Left cardiac atrium (tissue), 4 donors: ENCODE measurements around the gene ACVRL1. TPM values are rescaled to one million over a fixed set of nuclear protein-coding genes. Genes with fewer than 3 reads are reported as not detected.
"Not testable (repeated sequence)": the region's sequence is repeated elsewhere in the genome, so short reads cannot be mapped to it uniquely, and the experiment has no call there.

Experiments
- ATAC-seq, 2 donors: fragments of 200-7000 bp; cut with Tn5 transposase; one replicate each; pipeline ENCODE4 v1.9.1; 2020; ENCODE audit warnings: mild to moderate bottlenecking in 2 of 2, moderate library complexity in 2 of 2
- DNase-seq: peaks from one replicate; pipeline ENCODE4 v3.0.0-alpha.2; 2020
- intact Hi-C, 2 donors: fragments of 100-400 bp; cut with DNase I; formaldehyde crosslinking; loops; one replicate each; pipeline versions ENCODE4 v1.14.1 to v1.15.1; 2022 to 2023
- total RNA-seq, 2 donors: library from RNA; stranded (reverse); fragmentation: NEBNext Ultra II Directional; extraction: Animal tissue kit (Norgen Biotek cat#: 25700); gene quantifications; one replicate each; pipeline ENCODE4 v1.2.1, GENCODE V29; 2021
- donor health status: DM: no; HTN: yes; CAD: no.
- donor health status: DM: no; HTN: yes; CAD: no; lungs with severe emphysema.
- donor health status: DM: yes; HTN: yes; CAD: no.
- donor health status: Dilated cardiomyopathy.

Gene ACVRL1
- total RNA-seq, 2 donors from 2014 or later: 44.0 to 65.2 TPM

- no peak for DNase-seq
- no peak for ATAC-seq
- intact Hi-C loops: no loop called here
Measured at GRCh38 chr12:51872689-51872981, 34.7 kb upstream of the ACVRL1 start.

- intact Hi-C loops: no loop called here
- DNase-seq (no peak), ATAC-seq (no peak)
Measured at GRCh38 chr12:51873251-51873994, 33.9 kb upstream of the ACVRL1 start.

- DNase-seq (no peak), ATAC-seq (no peak)
- intact Hi-C loops: no loop called here
Measured at GRCh38 chr12:51874000-51874399, 33.3 kb upstream of the ACVRL1 start.

- DNase-seq (no peak), ATAC-seq (no peak)
- intact Hi-C loops: no loop called here
Measured at GRCh38 chr12:51874486-51874885, 32.8 kb upstream of the ACVRL1 start.

- intact Hi-C loops: no loop called here
- DNase-seq (no peak), ATAC-seq (no peak)
Measured at GRCh38 chr12:51879102-51879501, 28.2 kb upstream of the ACVRL1 start.

- no peak for DNase-seq
- intact Hi-C loops: no loop called here
- ATAC-seq: no peak
Measured at GRCh38 chr12:51883295-51883694, 24.0 kb upstream of the ACVRL1 start.

GRCh38 chr12:51883998-51884675, 23.2 kb upstream of the ACVRL1 start:
- intact Hi-C loops: no loop called here
- no peak for DNase-seq
- no peak for ATAC-seq

- ATAC-seq (no peak), DNase-seq (no peak)
- intact Hi-C loops: no loop called here
Measured at GRCh38 chr12:51884676-51885229, 22.6 kb upstream of the ACVRL1 start.

GRCh38 chr12:51885294-51886020, 21.8 kb upstream of the ACVRL1 start:
- DNase-seq, ATAC-seq, intact Hi-C loops: not testable (repeated sequence)

- DNase-seq (peak; percentile 83), ATAC-seq (peak; percentile 93 to 96)
- intact Hi-C loops: no loop called here
Measured at GRCh38 chr12:51886021-51886710, 21.1 kb upstream of the ACVRL1 start.

- DNase-seq: peak; percentile 70
- ATAC-seq: peak; percentile 28 to 32
- intact Hi-C loops: no loop called here
Measured at GRCh38 chr12:51887476-51888315, 19.6 kb upstream of the ACVRL1 start, which contains the start of gene ANKRD33. Gene ANKRD33, plus strand, starts transcription at chr12:51888103. Its CDS starts 84 bp downstream, at chr12:51888187.

GRCh38 chr12:51888316-51889215, 18.7 kb upstream of the ACVRL1 start:
- ATAC-seq (no peak), DNase-seq (peak; percentile 18)
- intact Hi-C loops: no loop called here

- intact Hi-C loops: no loop called here
- ATAC-seq: no peak
- peak; percentile 18 for DNase-seq
Measured at GRCh38 chr12:51889216-51890132, 17.8 kb upstream of the ACVRL1 start.

GRCh38 chr12:51890133-51890464, 17.2 kb upstream of the ACVRL1 start:
- ATAC-seq (no peak), DNase-seq (no peak)
- intact Hi-C loops: no loop called here

GRCh38 chr12:51890511-51891171, 16.7 kb upstream of the ACVRL1 start:
- DNase-seq (peak; percentile 15), ATAC-seq (no peak)
- intact Hi-C loops: no loop called here

- intact Hi-C loops: no loop called here
- ATAC-seq (no peak), DNase-seq (no peak)
Measured at GRCh38 chr12:51891843-51892242, 15.5 kb upstream of the ACVRL1 start.
